Activated CD8-positive, alpha-beta memory T cell treated with anti-CD3 and anti-CD28 coated beads, Interleukin-2, amount 50 U/mL, for 4 hours (primary cell): ENCODE measurements around the gene TRPV3.
"Not testable (repeated sequence)": the region's sequence is repeated elsewhere in the genome, so short reads cannot be mapped to it uniquely, and the experiment has no call there.

Experiments
- DNase-seq: peaks from one replicate; pipeline ENCODE4 v3.0.0-alpha.2; 2020

Gene TRPV3

DNA sequence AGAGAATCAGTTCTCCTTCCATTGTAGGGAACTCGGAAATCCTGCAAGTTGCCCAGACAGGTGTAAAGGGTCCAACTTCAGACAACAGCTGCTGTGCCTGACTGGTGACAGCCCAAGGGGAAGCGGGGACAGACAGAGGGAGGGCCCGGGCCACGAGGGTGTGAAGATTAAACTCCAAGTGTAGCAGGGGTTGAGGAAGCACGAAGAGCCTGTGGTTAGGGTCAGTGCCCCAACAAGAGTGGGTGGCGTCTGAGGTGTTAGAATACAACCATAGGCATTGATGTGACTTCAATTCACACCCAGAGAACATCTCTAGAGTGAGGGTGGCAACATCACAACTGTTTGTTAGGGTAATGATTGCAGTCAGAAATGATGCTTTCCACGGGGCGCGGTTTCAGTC is 42.7 kb downstream of the TRPV3 start:
- no peak for DNase-seq

- not testable (repeated sequence) for DNase-seq
These were observed 43.4 kb downstream of the TRPV3 start for GRCh38 chr17:3514167-3514566.

- no peak for DNase-seq
These were observed 44.1 kb downstream of the TRPV3 start for GRCh38 chr17:3513305-3514035.

DNA sequence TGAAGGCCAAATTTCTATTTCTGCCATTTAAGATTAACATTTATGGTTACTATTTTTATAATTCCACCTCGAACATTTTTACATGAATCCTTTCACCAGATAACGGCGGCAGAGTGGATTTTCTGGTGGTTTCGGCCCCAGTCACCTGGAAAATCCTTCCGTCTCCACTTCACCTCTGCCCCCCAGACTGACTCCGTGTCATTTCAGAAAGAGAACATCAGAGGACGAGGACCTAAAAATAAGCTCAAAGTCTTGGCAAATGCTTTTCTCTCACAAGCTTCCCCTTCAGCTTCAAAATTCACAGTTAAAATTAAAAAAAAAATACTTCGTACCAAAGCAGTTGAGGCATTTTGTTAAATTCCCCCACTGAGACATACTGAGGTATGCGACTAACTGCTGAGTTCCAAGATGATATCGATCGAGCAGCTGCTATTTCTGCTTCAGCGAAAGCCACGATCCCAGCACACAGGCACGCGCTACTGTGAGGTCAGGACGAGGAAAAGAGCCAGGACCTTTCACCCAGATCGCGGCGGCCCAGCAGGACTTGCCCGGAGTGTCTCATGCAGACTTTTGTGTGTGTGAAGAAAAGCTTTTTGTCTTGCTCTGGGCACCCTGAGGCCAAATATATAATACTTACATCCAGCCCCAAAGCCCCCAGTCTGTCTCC is 45.0 kb downstream of the TRPV3 start:
- DNase-seq = no peak

GRCh38 chr17:3511852-3512504 is 45.6 kb downstream of the TRPV3 start:
- no peak for DNase-seq

- DNase-seq = no peak
These were observed 47.5 kb downstream of the TRPV3 start for GRCh38 chr17:3510090-3510489.

- no peak for DNase-seq
These were observed 49.7 kb downstream of the TRPV3 start for GRCh38 chr17:3507869-3508268.

GRCh38 chr17:3507071-3507470 is 50.5 kb downstream of the TRPV3 start:
- DNase-seq = no peak

DNA sequence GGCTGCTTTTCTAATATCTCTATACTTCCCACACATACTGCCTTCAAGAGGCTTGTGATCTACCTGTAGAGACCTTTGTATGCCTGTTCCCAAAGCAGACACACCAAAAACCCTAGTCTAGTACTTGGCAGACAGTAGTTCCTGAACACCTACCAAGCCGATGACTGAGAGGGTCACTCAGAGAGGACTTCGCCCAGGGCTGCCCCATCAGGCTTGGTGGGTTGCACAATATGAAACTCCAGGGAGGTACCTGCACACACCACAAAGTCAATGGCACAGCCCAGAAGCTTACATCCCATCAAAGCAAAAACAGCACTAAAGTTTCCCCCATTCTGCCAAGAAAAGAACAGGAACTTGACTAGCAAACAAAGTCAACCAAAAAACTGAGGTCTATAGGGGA is 51.6 kb downstream of the TRPV3 start:
- DNase-seq = no peak

- no peak for DNase-seq
These were observed 52.6 kb downstream of the TRPV3 start for GRCh38 chr17:3505008-3505407.

- no peak for DNase-seq
These were observed 54.3 kb downstream of the TRPV3 start for GRCh38 chr17:3503285-3503684.

- DNase-seq = no peak
These were observed 55.1 kb downstream of the TRPV3 start for GRCh38 chr17:3502466-3502865.

DNA sequence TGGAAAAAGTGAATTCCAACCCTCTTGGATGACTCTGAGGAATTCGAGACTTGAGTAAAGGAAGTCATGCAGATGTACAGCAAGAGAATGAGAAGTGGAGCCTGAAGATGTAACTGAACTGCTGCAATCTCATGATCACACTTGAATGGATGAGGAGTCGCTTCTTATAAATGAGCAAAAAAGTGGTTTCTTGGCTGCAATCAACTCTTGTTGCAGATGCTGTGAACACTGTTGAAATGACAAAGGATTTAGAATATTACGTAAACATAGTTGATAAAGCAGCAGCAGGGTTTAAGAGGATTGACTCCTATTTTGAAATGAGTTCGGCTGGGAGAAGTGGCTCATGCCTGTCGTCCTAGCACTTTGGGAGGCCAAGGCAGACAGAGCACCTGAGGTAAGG is 56.3 kb downstream of the TRPV3 start:
- no peak for DNase-seq

- no peak for DNase-seq
These were observed 60.5 kb downstream of the TRPV3 start for GRCh38 chr17:3497101-3497500.

DNA sequence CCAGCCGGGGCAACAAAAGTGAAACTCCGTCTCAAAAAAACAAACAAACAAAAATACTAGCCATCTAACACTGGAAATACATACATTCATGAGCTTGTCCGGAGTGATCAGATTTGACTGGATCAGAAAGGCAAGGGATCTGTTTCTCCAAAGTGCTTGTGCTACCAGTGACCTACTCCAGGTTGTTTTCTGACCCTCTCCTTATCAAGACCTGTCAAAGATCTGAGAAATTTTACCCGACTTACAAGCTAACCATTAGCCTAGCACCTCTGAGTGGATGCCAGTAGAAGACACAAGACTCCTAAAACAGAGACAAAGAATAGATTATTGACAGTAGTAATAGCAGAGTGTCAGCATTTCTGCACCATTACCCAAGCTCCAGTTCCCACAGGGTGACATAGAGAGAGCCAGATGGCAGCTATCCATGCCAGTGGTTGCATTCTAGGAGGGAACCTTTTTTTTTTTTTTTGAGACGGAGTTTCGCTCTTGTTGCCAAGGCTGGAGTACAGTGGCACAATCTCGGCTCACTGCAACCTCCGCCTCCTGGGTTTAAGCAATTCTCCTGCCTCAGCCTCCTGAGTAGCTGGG is 72.0 kb downstream of the TRPV3 start:
- no peak for DNase-seq

DNA sequence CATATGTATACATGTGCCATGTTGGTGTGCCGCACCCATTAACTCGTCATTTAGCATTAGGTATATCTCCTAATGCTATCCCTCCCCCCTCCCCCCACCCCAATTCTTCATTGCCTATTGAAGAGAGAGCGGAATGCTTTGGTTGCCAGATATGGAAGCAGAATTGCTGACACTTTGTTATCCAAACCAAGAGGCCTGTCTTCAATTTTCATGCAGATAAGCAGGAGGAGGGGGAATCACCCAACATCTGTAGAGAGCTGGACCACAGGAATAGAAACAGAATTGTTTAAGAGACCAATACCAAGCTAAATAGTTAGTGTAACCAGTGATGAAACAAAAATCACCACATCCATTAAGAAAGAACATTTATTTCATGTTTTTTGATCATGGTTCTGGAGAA is 74.8 kb downstream of the TRPV3 start:
- DNase-seq = no peak

DNA sequence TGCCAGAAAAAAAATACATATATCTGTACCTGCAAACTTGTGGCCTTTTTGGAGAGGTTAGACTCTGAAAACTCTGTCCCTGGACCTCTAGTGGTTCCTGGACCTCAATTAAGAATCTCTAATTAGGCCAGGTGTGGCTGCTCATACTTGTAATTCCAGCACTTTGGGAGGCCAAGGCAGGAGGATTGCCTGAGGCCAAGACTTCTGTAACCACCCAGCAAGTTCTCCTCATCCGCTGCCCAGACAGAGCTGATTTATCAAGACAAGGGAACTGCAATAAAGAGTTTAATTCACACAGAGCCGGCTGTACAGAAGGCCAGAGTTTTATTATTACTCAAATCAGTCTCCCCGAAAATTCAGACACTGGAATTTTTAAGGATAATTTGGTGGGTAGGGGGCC is 77.6 kb downstream of the TRPV3 start:
- no peak for DNase-seq

DNA sequence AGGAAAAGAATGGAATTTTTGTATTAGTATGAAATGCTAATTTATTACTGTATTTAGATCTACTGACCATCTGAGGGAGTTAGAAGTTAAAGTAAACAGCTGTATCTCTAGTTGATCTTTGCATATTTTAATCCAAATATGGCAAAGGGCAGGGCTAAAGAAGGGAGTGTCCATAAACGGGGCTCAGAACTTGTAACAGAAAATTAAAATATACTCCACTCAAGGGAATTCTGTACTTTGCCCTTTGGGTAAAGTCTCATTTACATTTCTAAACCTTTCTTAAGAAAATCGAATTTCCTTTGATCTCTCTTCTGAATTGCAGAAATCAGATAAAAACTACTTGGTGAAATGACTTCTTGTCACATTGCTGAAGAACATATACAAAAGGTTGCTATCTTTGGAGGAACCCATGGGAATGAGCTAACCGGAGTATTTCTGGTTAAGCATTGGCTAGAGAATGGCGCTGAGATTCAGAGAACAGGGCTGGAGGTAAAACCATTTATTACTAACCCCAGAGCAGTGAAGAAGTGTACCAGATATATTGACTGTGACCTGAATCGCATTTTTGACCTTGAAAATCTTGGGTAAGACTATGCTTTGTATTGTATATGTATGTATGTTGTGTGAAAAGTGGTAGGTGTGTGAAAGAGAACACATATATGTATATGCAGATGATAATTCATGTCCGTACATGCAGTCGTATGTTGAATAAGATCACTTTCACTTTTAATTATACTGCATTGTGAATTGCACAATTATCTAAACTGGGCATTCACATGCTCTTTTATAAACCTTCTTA is 81.6 kb downstream of the TRPV3 start, which contains the start of gene ASPA:
ASPA (plus strand) TSS at position 186 of the 799 bp plus-strand sequence; CDS start at position 349, 163 bp downstream.
- DNase-seq = no peak

- DNase-seq = no peak
These were observed 82.3 kb downstream of the TRPV3 start for GRCh38 chr17:3475251-3475685.

GRCh38 chr17:3474212-3474611 is 83.4 kb downstream of the TRPV3 start:
- DNase-seq = no peak

DNA sequence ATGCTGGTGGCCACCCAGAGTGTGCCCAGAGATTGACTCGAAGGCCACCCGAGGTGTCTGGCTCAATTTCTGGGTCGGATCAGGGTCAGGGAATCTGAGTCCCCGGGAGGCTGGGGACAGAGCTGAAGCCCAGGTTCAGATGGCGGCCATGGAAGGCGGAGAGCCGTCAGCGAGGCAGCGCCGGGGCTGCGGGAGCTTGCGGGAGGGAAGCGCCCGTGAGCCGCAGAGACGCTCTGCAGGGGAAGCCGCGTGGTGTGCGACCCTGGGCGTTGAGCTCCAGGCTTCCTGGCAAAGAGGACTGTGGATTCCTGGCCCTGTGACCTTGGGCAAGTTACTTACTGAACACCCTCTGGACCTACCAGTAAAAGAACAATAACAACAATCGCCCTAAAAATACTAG is 85.5 kb downstream of the TRPV3 start:
- no peak for DNase-seq

DNA sequence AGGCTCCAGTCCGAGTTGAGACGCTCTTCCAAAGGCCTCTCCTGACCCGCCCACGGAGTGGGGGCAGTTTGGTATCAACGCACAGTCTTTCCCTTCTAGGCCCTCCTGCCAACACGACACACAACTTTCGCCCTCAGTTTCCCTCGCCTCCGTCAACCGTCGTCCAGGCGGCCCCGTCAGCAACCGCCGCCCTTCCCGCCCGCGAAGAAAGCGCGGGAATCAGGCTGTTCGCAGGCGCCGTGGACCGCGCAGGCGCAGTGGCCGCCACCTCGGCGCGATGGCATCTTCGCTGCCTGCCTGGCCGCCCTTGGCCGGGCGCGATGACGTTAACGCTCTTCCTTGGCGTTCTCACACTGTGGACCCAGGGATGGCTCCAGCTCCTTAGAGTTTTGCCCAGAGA is 86.0 kb downstream of the TRPV3 start, which contains the start of gene SPATA22:
SPATA22 (minus strand) TSS at position 221 of the 400 bp plus-strand sequence. CDS start 2,494 bp downstream, outside the sequence.
- no peak for DNase-seq

- DNase-seq = no peak
These were observed 88.1 kb downstream of the TRPV3 start for GRCh38 chr17:3469529-3469928.
